Endometrial microvascular endothelial cells (primary cell): ENCODE results near the gene SLC39A8. TPM values are rescaled to one million over a fixed set of nuclear protein-coding genes. Genes with fewer than 3 reads are reported as not detected.
"Not testable (repeated sequence)": the region's sequence is repeated elsewhere in the genome, so short reads cannot be mapped to it uniquely, and the experiment has no call there.

Experiments used
- in situ Hi-C: cut with HindIII; loops from 2 replicates; pipeline ENCODE4 v1.10.0; 2017; ENCODE audit warnings: low sequenced_read_pairs, low pct_unique_long_range_greater_than_20kb; ENCODE audit errors: inconsistent ontology term
- total RNA-seq: library from RNA; depleted of rRNA; stranded (reverse); fragments of >200 nt; gene quantifications from one replicate; pipeline ENCODE4 v1.2.3, GENCODE V29; 2015; ENCODE audit errors: inconsistent ontology term

SLC39A8 gene
- total RNA-seq, 1 donor from 2014 or later = 4.8 TPM

DNA sequence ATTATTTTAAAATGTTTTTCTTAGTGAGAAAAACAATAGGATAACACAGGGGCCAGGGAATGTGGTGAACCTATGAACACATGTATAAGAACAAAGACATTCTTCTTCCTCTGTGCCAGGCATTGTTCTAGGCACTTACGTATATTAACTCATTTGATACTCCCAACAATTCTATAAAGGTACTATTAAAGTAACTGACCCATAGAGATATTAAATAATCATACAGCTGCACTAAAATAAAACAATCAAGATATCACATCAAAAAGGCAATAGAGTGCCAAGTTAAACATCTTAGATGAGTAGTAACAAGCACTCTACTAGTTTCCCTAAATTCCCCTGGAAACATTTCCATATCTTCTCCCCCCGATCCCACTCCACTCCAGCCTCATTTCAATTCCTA is 33.4 kb downstream of the SLC39A8 start:
- in situ Hi-C loops = no loop called here

DNA sequence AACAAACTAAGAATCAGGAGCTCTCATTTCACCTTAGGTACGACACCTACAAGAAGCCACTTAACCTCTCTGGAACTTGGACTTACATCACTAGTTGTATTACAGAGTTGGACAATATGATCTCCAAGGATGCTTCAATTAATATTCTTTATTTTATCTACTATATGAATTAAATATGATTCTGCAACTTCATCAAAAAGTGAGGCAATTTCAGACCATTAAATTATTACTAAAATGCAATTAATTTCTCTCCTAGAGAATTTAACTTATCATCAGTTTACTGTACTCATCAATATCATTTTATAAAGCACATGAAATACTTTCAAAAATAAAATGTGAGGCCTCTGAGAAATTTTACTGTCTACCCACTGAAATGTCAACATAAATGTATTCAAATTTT is 33.9 kb downstream of the SLC39A8 start:
- in situ Hi-C loops = no loop called here

DNA sequence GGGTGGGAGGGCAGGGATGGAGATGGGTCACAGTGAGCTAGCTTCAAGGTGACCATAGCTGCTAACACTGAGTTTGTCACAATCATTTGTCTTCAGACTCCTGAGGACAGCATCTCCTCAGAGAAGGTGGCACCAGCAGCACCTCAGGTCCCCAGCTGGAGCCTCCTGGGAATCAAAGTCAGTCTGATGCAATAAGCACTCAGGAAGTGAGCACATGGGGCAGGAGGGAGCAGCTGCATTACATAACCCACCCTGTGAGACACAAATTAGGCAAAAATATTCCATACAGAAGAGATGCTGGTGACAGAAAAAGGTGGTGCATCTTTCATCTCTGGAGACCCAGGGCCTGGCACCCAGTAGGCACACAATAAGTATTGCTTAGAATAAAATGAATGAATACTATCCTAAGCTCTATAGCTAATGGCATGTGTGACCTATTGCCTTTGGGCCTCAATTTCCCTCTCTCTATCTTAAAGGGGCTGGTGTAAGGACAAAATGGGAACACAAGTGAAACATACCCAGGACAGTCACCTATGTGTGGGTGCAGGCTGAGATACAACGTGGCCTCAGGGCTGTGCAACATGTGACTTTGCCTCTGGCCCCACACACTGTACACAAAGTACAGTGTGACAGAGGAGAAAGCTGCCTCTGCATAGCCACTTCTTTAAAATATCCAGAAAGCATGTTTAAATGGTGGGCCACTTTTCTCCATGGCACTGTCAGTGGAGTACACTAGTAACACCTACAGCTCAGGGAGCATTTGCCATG is 37.1 kb downstream of the SLC39A8 start:
- in situ Hi-C loops = no loop called here

DNA sequence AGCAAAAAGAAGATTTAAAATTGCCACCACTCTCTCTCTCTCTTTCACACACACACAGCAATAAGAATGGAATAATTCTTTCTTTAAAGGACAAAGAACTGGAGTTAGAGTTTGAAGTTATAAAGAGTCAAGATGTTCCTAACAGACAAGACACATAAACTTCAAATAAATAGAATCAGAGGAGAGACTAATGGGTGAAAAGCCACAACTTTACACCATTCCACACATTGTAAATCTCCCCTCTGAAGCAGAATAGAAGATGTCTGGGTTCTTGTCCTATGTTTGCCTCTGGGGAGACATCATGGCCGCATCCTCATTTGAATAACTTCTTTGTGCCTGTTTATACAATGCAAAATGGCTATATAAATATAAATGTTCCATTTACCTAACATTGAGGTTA is 39.6 kb downstream of the SLC39A8 start:
- in situ Hi-C loops = no loop called here

DNA sequence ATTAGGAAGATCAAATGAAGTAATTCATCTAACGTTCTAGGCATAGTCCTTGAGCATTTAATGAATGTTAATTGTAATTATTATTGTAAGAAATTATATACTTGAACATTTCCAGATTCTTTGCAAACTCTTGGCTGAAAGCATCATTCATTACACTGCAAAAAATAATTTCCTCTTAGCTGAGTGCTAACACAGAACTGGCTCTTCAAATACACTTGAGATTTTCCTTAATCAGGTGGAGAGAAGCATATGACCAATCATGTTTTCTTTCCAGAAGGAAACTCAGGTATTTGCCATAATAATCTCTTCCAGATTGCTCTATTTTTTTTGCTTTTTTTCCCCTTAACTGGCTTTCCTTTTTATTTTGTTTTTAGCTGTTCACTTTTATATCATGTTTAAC is 42.5 kb downstream of the SLC39A8 start:
- in situ Hi-C loops = no loop called here

DNA sequence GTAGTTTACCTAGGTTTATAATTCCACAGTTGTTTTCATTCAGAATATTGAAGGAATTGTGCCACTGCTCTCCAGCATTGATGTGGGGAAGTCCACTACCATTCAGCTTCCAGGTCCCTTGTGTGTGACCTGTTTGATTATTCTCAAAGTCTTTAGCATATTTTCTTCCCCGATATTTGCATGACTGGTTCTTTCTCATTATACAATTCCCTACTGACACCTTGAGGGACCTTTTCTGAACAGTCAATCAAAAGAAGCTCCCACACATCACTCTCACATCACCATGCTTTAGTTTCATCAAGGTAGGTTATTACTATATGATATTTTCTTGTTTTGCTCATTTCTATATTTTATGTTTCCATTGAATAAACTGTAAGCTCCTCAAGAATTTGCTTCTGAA is 44.1 kb downstream of the SLC39A8 start:
- in situ Hi-C loops = no loop called here

DNA sequence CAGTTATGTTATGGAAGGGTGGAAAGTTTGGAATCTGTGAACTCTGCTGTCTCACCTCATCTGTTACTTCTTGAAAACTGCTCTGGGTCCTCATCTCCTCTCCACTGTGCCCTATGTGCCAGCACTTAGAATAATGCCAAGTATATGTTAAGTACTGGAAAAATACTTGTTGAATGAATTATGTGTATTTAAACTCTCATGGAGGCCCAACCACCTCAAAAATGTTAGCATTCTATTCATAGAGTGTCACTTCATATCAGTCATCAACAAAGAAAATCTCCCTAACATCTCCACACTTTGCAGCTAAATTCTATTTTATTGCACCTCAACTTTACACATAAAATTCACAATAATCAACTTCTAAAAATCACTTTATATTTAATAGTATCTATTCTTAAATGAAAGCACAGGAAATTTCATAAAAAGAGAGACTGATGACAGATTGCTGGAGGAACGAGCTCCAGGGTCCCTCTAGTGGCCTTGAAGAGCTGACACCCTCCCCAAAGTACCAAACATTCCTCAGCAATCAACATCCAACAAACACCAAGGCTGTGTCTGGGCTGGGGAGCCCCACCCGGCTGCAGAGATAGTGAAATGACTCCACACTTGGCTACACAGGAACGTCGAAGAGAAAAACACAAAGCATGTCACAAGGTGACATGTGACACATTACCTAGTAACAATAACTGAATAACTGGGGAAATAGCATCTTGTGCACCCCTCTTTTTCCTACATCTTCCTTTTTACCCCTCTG is 45.8 kb downstream of the SLC39A8 start:
- in situ Hi-C loops = no loop called here

DNA sequence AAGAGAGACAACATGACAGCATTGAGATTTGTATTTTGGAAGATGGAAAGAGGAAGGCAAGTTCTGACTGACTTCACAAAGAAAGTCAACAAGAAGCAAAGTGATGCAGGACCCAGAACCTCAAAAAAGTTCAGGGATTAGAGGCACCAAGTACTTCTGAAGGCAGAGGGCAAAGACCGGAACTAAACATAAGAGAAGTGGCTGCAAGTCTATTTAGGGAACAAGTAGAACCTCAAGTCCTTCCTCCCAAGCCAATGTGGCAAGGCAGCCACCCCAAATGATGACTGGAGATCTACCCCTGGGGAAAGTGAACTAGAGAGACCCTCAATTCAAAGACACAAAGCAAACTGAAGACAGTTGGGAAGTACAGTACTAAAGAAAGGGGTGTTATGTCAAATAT is 46.6 kb downstream of the SLC39A8 start:
- in situ Hi-C loops = no loop called here

DNA sequence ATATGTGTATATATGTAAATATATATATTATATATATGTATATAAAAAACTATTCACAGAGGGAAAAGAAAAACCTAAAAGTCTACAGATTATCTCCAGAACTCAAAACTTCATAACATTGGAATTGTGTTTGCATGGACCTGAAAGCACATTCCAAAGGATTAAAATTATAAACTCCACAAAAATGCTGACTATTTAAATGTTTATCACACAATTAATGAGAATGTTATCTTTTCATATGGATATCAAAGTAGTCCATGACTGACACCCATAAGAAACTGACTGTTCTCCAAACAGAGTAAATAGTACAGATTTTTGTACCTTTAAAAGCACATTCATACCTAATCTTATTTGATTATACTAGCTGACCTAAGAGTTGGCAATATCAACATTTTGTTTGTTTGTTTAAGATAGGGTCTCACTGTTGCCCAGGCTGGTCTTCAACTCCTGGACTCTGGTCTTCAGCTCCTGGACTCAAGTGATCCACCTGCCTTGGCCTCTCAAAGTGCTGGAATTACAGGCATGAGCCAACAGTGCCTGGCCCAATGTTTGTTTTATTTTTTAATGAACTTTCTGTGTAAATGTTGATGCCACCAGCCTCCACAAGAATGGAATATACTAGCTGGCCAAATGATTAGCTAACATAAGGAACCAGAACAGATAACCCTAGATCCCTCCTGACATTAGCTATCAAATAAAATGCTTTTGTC is 50.0 kb downstream of the SLC39A8 start:
- in situ Hi-C loops = no loop called here

DNA sequence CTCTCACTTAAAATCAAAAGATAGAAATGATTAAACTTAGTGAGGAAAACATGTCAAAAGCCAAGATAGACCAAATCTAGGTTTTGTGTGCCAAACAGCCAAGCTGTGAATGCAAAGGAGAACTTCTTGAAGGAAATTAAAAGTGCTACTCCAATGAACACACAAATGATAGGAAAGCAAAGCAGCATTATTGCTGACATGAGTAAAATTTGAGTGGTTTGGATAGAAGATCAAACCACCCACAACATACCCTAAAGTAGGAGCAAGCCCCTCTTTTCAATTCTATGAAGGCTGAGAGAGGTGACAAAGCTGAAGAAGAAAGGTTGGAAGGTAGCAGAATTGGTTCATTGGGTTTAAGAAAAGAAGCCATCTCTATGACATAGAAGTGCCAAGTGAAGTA is 56.8 kb downstream of the SLC39A8 start:
- in situ Hi-C loops = no loop called here

DNA sequence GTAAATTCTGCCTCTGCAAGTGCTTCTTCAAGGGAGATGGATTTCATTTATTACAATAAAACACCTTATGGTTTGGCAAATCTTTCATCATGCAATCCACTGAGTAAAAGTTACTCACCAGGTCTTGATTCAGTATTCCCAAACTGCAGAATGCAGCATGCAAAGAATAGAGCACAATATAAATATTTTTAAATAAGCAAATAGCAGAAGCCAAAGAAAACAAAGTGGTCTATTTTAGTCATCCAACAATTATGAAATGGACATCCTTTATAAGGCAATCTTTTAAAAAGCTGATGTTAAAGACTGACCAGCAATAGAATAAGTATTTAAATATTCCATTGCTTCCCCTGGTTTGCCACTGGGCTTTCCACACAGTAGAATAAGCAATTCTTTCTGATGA is 59.5 kb downstream of the SLC39A8 start:
- in situ Hi-C loops = no loop called here

DNA sequence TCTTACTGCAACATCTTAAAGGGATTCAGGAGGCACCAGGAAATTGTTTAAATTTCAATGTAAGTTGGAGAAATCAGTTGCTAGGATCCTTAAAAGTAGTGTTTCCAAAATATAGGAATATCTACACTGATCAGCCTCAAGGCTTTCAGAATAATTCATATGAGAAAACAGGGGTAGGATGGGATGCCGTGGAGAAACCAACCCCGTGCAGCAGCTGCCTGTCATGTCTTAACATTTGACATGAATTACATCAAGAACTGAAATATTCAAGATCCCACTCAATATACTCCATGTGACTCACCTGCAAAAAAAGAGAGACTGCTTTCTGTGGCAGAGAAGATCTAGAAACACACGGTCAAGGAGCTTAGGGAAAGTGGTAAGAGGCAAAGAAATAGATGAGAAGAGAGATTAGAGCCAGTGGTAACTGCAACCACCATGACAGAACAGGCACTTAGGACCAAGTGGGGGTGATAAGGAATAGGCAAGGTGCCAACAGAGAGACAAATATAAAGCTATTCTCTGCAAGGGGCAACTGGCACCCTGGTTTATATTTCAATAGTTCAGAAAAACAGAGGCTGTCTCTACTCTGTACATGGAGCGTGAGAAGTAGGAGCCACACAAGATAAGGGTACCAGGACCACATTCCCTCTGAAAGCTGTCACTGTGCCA is 64.0 kb downstream of the SLC39A8 start:
- in situ Hi-C loops = no loop called here

DNA sequence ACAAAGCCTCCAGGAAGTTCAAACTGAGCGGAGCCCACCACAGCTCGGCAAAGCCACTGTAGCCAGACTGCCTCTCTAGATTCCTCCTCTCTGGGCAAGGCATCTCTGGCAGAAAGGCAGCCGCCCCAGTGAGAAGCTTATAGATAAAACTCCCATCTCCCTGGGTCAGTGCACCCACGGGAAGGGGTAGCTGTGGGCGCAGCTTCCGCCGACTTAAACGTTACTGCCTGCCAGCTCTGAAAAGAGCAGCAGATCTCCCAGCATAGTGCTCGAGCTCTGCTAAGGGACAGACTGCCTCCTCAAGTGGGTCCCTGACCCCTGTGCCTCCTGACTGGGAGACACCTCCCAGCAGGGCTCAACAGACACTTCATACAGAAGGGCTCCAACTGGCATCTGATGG is 72.0 kb downstream of the SLC39A8 start:
- in situ Hi-C loops = not testable (repeated sequence)

DNA sequence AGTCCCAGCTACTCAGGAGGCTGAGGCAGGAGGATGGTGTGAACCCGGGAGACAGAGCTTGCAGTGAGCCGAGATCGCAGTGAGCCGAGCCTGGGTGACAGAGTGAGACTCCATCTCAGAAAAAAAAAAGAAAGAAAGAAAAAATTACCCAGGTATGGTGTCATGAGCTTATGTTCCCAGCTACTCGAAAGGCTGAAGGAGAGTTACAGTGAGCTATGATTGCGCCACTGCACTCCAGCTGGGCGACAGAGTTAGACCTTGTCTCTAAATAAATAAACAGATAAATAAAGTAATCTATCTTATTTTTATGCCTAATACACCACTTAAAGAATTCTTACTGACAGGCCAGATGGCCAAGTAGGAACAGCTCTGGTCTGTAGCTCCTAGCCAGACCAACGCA is 73.0 kb downstream of the SLC39A8 start:
- in situ Hi-C loops = no loop called here

DNA sequence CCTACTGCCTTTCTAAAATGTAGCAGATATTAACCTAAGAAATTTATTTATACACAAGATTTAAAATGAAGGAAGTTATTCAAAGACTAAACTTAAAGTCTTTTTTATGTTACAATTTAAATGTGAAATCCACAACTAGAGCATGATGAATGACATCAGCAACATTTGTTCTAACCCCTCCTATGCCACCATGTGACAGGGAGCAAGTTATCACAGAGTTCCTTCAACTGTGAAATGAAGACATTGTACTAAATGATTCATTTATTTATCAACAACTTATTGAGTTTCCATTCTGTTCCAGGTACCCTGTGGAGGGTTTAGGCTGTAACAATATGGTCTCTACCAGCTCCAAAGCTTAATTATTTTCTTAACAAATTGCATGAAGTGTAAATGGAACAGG is 76.9 kb downstream of the SLC39A8 start:
- in situ Hi-C loops = no loop called here

DNA sequence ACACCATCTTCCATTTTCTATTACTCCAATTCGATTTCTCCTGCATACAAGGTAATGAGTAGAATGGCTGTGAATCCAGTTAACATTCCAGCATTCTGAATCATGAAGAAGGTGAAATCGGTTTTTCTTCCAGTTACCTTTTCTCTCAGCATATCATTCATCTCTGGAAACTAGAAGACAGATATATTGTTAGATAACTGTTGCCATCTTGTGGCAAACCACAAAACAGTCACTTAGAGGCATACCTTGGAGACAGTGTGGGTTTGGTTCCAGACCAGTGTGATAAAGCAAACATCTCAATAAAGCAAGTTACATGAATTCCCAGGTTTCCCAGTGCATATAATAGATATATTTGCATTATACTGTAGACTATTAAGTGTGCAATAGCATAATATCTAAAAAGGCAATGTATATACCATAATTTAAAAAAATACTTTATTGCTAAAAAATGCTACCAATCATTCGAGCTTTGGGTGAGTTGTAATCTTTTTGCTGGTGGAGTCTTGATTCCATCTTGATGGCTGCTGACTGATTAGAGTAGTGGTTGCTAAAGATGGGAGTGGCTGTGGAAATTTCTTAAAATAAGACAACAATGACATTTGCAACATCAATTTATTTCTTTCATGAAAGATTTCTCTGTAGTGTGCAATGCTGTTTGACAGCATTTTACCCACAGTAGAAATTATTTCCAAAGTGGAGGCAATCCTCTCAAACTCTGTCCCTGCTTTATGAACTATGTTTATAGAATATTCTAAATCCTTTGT is 82.1 kb downstream of the SLC39A8 start:
- in situ Hi-C loops = no loop called here

DNA sequence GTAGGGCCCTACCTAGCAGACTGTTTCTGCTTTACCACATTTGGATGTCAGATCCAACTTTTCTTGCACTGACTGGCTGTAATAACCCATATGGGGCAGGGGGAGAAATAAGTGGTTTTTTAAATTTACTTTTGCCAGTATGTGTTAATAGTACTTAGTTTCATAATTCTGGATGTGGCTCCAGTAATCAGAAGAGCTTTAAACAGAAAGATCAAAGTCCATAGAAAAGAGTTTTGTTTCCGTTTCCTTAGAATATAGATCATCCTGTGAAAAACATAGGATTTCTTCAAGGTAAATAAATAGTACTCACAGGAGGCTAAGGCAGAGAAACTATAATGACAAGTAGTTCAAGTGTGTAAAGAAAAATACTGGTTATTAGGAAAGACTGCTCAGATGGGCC is 85.6 kb downstream of the SLC39A8 start:
- in situ Hi-C loops = no loop called here

DNA sequence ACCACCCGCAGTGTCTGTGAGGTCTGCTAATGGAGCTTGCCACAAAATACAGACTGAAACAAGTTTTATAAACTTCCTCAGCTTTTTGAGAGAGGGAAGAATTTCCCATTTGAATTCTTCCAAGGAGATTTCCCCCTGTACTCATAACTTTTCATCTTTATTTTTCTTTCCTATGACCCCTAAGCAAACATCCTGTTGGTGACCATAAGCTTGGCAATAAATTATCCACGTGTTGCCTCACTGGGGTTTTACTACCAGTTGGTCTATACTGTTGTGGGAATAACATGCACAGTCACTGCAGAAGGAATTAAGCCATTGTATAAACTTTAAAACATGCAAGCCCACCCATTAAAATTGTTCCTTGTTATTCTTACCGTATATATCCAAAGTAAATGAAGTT is 86.2 kb downstream of the SLC39A8 start:
- in situ Hi-C loops = no loop called here

DNA sequence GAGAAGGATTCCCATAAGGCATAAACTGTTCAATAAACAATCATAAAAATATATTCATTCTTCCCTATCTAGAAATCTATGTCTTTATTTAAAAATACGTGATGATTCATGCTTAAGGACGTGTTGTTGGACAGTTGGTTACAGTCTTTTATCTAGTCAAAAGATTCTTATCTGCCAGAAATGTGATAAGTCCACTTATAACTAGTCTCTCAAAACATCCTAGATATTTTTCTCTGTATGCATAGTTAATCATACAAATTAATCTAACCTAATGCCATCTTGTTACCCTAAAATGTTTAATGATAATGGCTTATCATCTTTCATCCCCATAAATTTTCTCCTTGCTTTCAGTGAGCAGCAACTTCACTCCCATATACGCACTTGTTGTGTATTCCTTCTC is 89.0 kb downstream of the SLC39A8 start:
- in situ Hi-C loops = no loop called here
